ENCODE measurements around the gene A4GALT.
A peak's percentile ranks its signal among the peaks of the same experiment; 100 is the strongest.

The A4GALT gene

GRCh38 chr22:42764895-42765363 is 44.3 kb upstream of the A4GALT start:
- Histone ChIP-seq H3K9me3 (ENCODE audit: insufficient read depth, low read length) (no peaks in the 10 kb centered on the region), H3K27ac (ENCODE audit: low read depth, low read length) (peak overlapping the region; percentile 54), H3K36me3 (ENCODE audit: low read length) (no peaks in the 10 kb centered on the region), H4K20me1 (ENCODE audit: low read depth, low read length) (no peaks in the 10 kb centered on the region), H3K4me3 (ENCODE audit: insufficient read depth, low read length, poor library complexity, severe bottlenecking) (no peak overlapping the region), H3K27me3 (ENCODE audit: low read length) (no peaks in the 10 kb centered on the region), H3K4me2 (ENCODE audit: low read depth, low read length, poor library complexity, severe bottlenecking) (peak overlapping the region; percentile 8), H3K79me2 (ENCODE audit: insufficient read depth, low read length) (no peaks in the 10 kb centered on the region), H3F3A (ENCODE audit: insufficient read depth) (peaks cover 12% of the 10 kb centered on the region), H3K9me2 (replicated peaks; ENCODE audit: insufficient read depth, low read length) (no peaks in the 10 kb centered on the region), H2AFZ (ENCODE audit: low read depth, low read length, severe bottlenecking) (no peak overlapping the region), H3K9ac (ENCODE audit: low read length) (peak overlapping the region; percentile 13; the same call in 1 of the 2 replicates)
- TF ChIP-seq, protein P1, sequence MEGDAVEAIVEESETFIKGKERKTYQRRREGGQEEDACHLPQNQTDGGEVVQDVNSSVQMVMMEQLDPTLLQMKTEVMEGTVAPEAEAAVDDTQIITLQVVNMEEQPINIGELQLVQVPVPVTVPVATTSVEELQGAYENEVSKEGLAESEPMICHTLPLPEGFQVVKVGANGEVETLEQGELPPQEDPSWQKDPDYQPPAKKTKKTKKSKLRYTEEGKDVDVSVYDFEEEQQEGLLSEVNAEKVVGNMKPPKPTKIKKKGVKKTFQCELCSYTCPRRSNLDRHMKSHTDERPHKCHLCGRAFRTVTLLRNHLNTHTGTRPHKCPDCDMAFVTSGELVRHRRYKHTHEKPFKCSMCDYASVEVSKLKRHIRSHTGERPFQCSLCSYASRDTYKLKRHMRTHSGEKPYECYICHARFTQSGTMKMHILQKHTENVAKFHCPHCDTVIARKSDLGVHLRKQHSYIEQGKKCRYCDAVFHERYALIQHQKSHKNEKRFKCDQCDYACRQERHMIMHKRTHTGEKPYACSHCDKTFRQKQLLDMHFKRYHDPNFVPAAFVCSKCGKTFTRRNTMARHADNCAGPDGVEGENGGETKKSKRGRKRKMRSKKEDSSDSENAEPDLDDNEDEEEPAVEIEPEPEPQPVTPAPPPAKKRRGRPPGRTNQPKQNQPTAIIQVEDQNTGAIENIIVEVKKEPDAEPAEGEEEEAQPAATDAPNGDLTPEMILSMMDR (IDR thresholded peaks at IDR 0.05; ENCODE audit: insufficient read depth, low read length, poor library complexity, severe bottlenecking) = no peak
- no peak for TF ChIP-seq EZH2phosphoT487 (conservative IDR thresholded peaks at IDR 0.05; ENCODE audit: low read length)

GRCh38 chr22:42763965-42764480 is 43.4 kb upstream of the A4GALT start:
- TF ChIP-seq, protein P1 (IDR thresholded peaks at IDR 0.05; ENCODE audit: insufficient read depth, low read length, poor library complexity, severe bottlenecking) = no peak
- no peak for TF ChIP-seq EZH2phosphoT487 (conservative IDR thresholded peaks at IDR 0.05; ENCODE audit: low read length)
- H3K9me2 ChIP-seq (replicated peaks; ENCODE audit: insufficient read depth, low read length) = no peaks in the 10 kb centered on the region
- no peak overlapping the region for H2AFZ ChIP-seq (ENCODE audit: low read depth, low read length, severe bottlenecking)
- no peaks in the 10 kb centered on the region for H4K20me1 ChIP-seq (ENCODE audit: low read depth, low read length)
- no peaks in the 10 kb centered on the region for H3K36me3 ChIP-seq (ENCODE audit: low read length)
- no peaks in the 10 kb centered on the region for H3K9me3 ChIP-seq (ENCODE audit: insufficient read depth, low read length)
- peaks cover 12% of the 10 kb centered on the region for H3F3A ChIP-seq (ENCODE audit: insufficient read depth)
- H3K9ac ChIP-seq (ENCODE audit: low read length) = no peak overlapping the region
- no peak overlapping the region for H3K4me3 ChIP-seq (ENCODE audit: insufficient read depth, low read length, poor library complexity, severe bottlenecking)
- 0 out of 2 replicates have a peak overlapping the region, but pooled peaks have one; percentile 54 for H3K27ac ChIP-seq (ENCODE audit: low read depth, low read length)
- H3K4me2 ChIP-seq (ENCODE audit: low read depth, low read length, poor library complexity, severe bottlenecking) = no peak overlapping the region
- H3K79me2 ChIP-seq (ENCODE audit: insufficient read depth, low read length) = no peaks in the 10 kb centered on the region
- no peaks in the 10 kb centered on the region for H3K27me3 ChIP-seq (ENCODE audit: low read length)

GRCh38 chr22:42760806-42761565 is 40.3 kb upstream of the A4GALT start:
- Histone ChIP-seq H3K9me3 (ENCODE audit: insufficient read depth, low read length) (no peaks in the 10 kb centered on the region), H3K4me2 (ENCODE audit: low read depth, low read length, poor library complexity, severe bottlenecking) (peak overlapping the region; percentile 49), H3K79me2 (ENCODE audit: insufficient read depth, low read length) (no peaks in the 10 kb centered on the region), H2AFZ (ENCODE audit: low read depth, low read length, severe bottlenecking) (no peak overlapping the region), H3K9ac (ENCODE audit: low read length) (peak overlapping the region; percentile 34; the same call in 1 of the 2 replicates), H4K20me1 (ENCODE audit: low read depth, low read length) (no peaks in the 10 kb centered on the region), H3K4me3 (ENCODE audit: insufficient read depth, low read length, poor library complexity, severe bottlenecking) (no peak overlapping the region), H3F3A (ENCODE audit: insufficient read depth) (peaks cover 15% of the 10 kb centered on the region), H3K27me3 (ENCODE audit: low read length) (no peaks in the 10 kb centered on the region), H3K27ac (ENCODE audit: low read depth, low read length) (peak overlapping the region; percentile 88), H3K36me3 (ENCODE audit: low read length) (no peaks in the 10 kb centered on the region), H3K9me2 (replicated peaks; ENCODE audit: insufficient read depth, low read length) (no peaks in the 10 kb centered on the region)
- no peak for TF ChIP-seq EZH2phosphoT487 (conservative IDR thresholded peaks at IDR 0.05; ENCODE audit: low read length)
- TF ChIP-seq, protein P1 (IDR thresholded peaks at IDR 0.05; ENCODE audit: insufficient read depth, low read length, poor library complexity, severe bottlenecking) = no peak
